Pancreas (tissue), 10 donors: Measurements from ENCODE around the gene LRIT3. TPM values are rescaled to one million over a fixed set of nuclear protein-coding genes. Genes with fewer than 3 reads are reported as not detected.

ENCODE experiments used
- ATAC-seq, 4 donors: fragments of 200-7000 bp; cut with Tn5 transposase; one replicate each; pipeline versions ENCODE4 v1.8.0 to v1.9.1; 2020; ENCODE audit warnings: mild to moderate bottlenecking in 4 of 4, moderate library complexity in 4 of 4
- DNase-seq, 6 donors: peaks; one replicate each; pipeline ENCODE4 v3.0.0-alpha.2; 2020
- FAIRE-seq: peaks from 2 replicates; lab custom pipeline; 2012; peaks lifted over from hg19 to GRCh38; lab: Jason Lieb, UNC
- H3K27ac ChIP-seq, 4 donors: fragments of 200-600 bp; sonication (generic); 1 replicate in 3 of 4; 2 replicates in 1 of 4; pipeline versions ENCODE4 v1.5.0 to v1.8.0; 2020
- H3K27me3 ChIP-seq, 4 donors: fragments of 200-600 bp; one replicate each; pipeline ENCODE4 v1.8.0; 2021
- H3K36me3 ChIP-seq, 3 donors: fragments of 200-600 bp; sonication (generic) in 1 of 3; one replicate each; pipeline versions ENCODE4 v1.5.0 to v1.8.0; 2020 to 2021
- H3K4me1 ChIP-seq, 3 donors: fragments of 200-600 bp; one replicate each; pipeline ENCODE4 v1.8.0; 2021
- H3K4me3 ChIP-seq, 4 donors: fragments of 200-600 bp; sonication (generic) in 2 of 4; one replicate each; pipeline versions ENCODE4 v1.5.0 to v1.8.0; 2020 to 2021
- H3K9me3 ChIP-seq, 4 donors: fragments of 200-600 bp; one replicate each; pipeline ENCODE4 v1.8.0; 2021
- CTCF ChIP-seq, 4 donors: fragments of 200-600 bp; sonication (generic) in 3 of 4; IDR thresholded peaks; one replicate each; pipeline versions ENCODE4 v1.5.0 to v1.8.0; 2021; ENCODE audit warnings: antibody characterized with exemption in 4 of 4
- WGBS, 2 donors: extraction: QIAGEN DNeasy Blood & Tissue Kit; methylation state at CpG; one replicate each; pipeline ENCODE4 v1.1.7; 2013; 5-methylcytosine and 5-hydroxymethylcytosine counted together
- intact Hi-C, 3 donors: fragments of 100-400 bp; cut with DNase I; formaldehyde crosslinking; loops; one replicate each; pipeline versions ENCODE4 v1.11.1 to v1.14.2; 2022
- polyA plus RNA-seq, 2 donors: library from polyadenylated mRNA; stranded (reverse); fragments of 200-250 nt; gene quantifications; one replicate each; pipeline ENCODE4 v1.2.3, GENCODE V29; 2013
- total RNA-seq, 6 donors: library from RNA; stranded (reverse); fragmentation: NEBNext Ultra II Directional in 4 of 6; extraction: Animal tissue kit (Norgen Biotek cat#: 25700) in 4 of 6; gene quantifications; one replicate each; pipeline versions ENCODE4 v1.2.1 to v1.2.4, GENCODE V29; 2021 to 2023
- donor health status: healthy with polysubstance abuse.
- donor health status: DM: no; HTN: no; CAD: no; lungs with moderate emphysema.
- donor health status: DM: no; HTN: no; CAD: no.
- donor health status: control.
- donor health status: control.
- donor health status: Bipolar disorder and iron deficiency.
- donor health status: DM: yes; HTN: yes; CAD: no.
- donor health status: DM: no; HTN: no; CAD: no.
- donor health status: DM: no; HTN: no; CAD: no.
- donor health status: DM: yes; HTN: yes; CAD: no.

The LRIT3 gene
- total and polyA plus RNA-seq, 8 donors: 0.06 to 0.38 (median 0.15) TPM

GRCh38 chr4:109861271-109861670 is 13.4 kb downstream of the LRIT3 start:
- H3K36me3 ChIP-seq: no peaks in the 10 kb centered on the region
- no peaks in the 10 kb centered on the region for H3K27me3 ChIP-seq
- no peak overlapping the region for H3K4me3 ChIP-seq
- H3K27ac ChIP-seq: no peak overlapping the region
- intact Hi-C loops: no loop called here
- no peak for ATAC-seq
- DNase-seq: no peak
- WGBS, 2 donors: 99 to 100% methylated on average over 2 of the region's 2 CpGs
- no peaks in the 10 kb centered on the region for H3K9me3 ChIP-seq
- no peak for FAIRE-seq
- H3K4me1 ChIP-seq: no peaks in the 10 kb centered on the region
- TF ChIP-seq CTCF (IDR thresholded peaks at IDR 0.05): no peak

- DNase-seq: no peak
- H3K27ac ChIP-seq: no peak overlapping the region
- FAIRE-seq: no peak
- H3K4me3 ChIP-seq: no peak overlapping the region
- intact Hi-C loops: no loop called here
- no peaks in the 10 kb centered on the region for H3K4me1 ChIP-seq
- no peak for ATAC-seq
- no peaks in the 10 kb centered on the region for H3K27me3 ChIP-seq
- TF ChIP-seq CTCF (IDR thresholded peaks at IDR 0.05): no peak
- H3K9me3 ChIP-seq: no peaks in the 10 kb centered on the region
- 82 to 84% methylated on average over 3 of the region's 3 CpGs for WGBS, 2 donors
- no peaks in the 10 kb centered on the region for H3K36me3 ChIP-seq
These were observed 14.1 kb downstream of the LRIT3 start for GRCh38 chr4:109861916-109862511.

- no peak overlapping the region for H3K4me3 ChIP-seq
- no peak overlapping the region for H3K27ac ChIP-seq
- H3K4me1 ChIP-seq: no peaks in the 10 kb centered on the region
- DNase-seq (no peak), FAIRE-seq (no peak), ATAC-seq (no peak)
- H3K36me3 ChIP-seq: no peaks in the 10 kb centered on the region
- H3K27me3 ChIP-seq: no peaks in the 10 kb centered on the region
- H3K9me3 ChIP-seq: no peaks in the 10 kb centered on the region
- intact Hi-C loops: no loop called here
- TF ChIP-seq CTCF (IDR thresholded peaks at IDR 0.05): no peak
These were observed 16.2 kb downstream of the LRIT3 start for GRCh38 chr4:109864134-109864533.

- no peaks in the 10 kb centered on the region for H3K27me3 ChIP-seq
- FAIRE-seq: no peak
- no peak for TF ChIP-seq CTCF (IDR thresholded peaks at IDR 0.05)
- no peak for ATAC-seq
- no peak overlapping the region for H3K27ac ChIP-seq
- no peaks in the 10 kb centered on the region for H3K36me3 ChIP-seq
- peaks cover 0 to 9% (median 0%) of the 10 kb centered on the region in 3 donors for H3K4me1 ChIP-seq
- H3K9me3 ChIP-seq: no peaks in the 10 kb centered on the region
- no peak for DNase-seq
- intact Hi-C loops: no loop called here
- no peak overlapping the region for H3K4me3 ChIP-seq
- WGBS, 2 donors: 94 to 99% methylated on average over 5 of the region's 5 CpGs
These were observed 22.2 kb downstream of the LRIT3 start for GRCh38 chr4:109870061-109870460.

- Histone ChIP-seq H3K27ac (no peak overlapping the region), H3K27me3 (no peaks in the 10 kb centered on the region), H3K4me3 (no peak overlapping the region), H3K9me3 (no peaks in the 10 kb centered on the region), H3K4me1 (peaks cover 0 to 9% (median 0%) of the 10 kb centered on the region in 3 donors), H3K36me3 (no peaks in the 10 kb centered on the region)
- DNase-seq: no peak
- FAIRE-seq: no peak
- no peak for ATAC-seq
- TF ChIP-seq CTCF (IDR thresholded peaks at IDR 0.05): no peak
- intact Hi-C loops: no loop called here
- 96% methylated on average over 2 of the region's 2 CpGs for WGBS, 2 donors
These were observed 24.2 kb downstream of the LRIT3 start for GRCh38 chr4:109872065-109872464.
